Measurements from ENCODE around the gene ASB10. TPM values are rescaled to one million over a fixed set of nuclear protein-coding genes. Genes with fewer than 3 reads are reported as not detected.

ASB10 gene
- total and polyA plus RNA-seq, 4 donors, result not detected

GRCh38 chr7:151125846-151126481, 61.1 kb downstream of the ASB10 start:
- H3K9me3 ChIP-seq (ENCODE audit: control insufficient read depth in 4 of 4, insufficient read depth in 3 of 4, low read length in 3 of 4), result peaks cover 0 to 2% (median 0%) of the 10 kb centered on the region in 4 donors
- peaks cover 0 to 70% (median 17%) of the 10 kb centered on the region in 4 donors for H3K36me3 ChIP-seq (ENCODE audit: control insufficient read depth in 4 of 4, insufficient read depth in 4 of 4, low read length in 4 of 4)
- H3K27ac ChIP-seq (ENCODE audit: low read depth in 1 of 2, low read length in 1 of 2), result no peak overlapping the region
- no peaks in the 10 kb centered on the region for H3K27me3 ChIP-seq (ENCODE audit: control insufficient read depth in 3 of 3, insufficient read depth in 3 of 3, low read length in 2 of 3)
- WGBS, 2 donors, result 64 to 68% methylated on average over 57 to 58 of the region's 58 CpGs
- H3K9ac ChIP-seq (ENCODE audit: insufficient read depth in 1 of 2, low read length in 2 of 2), result no peak overlapping the region
- DNase-seq (peak; percentile 28 to 46 (median 37)), ATAC-seq (ENCODE audit: insufficient read depth, low FRiP score) (no peak)
- TF ChIP-seq CTCF (IDR thresholded peaks at IDR 0.05; ENCODE audit: control extremely low read depth, extremely low read depth), result no peak
- H3K4me1 ChIP-seq (ENCODE audit: control insufficient read depth in 5 of 5, insufficient read depth in 5 of 5, low read length in 5 of 5), result peaks cover 0 to 7% (median 0%) of the 10 kb centered on the region in 5 donors
- no peak overlapping the region for H3K4me3 ChIP-seq

Other genes starting within 250 kb of the ASB10 start
- gene KCNH2, start 208.9 kb downstream of the ASB10 start, total RNA-seq, result 1 to 10 TPM; 1.7 to 2.0 TPM
- gene KCNH2, start 208.9 kb downstream of the ASB10 start, polyA plus RNA-seq, result under 1 TPM; 0.43 to 0.82 TPM
- 10 to 100 TPM; 11.9 to 31.0 TPM for gene NOS3, start 196.2 kb downstream of the ASB10 start, total RNA-seq
- 10 to 100 TPM in 1 of 2 donors, 1 to 10 TPM in 1; 9.3 to 11.9 TPM for gene NOS3, start 196.2 kb downstream of the ASB10 start, polyA plus RNA-seq
- gene ATG9B, start 162.8 kb downstream of the ASB10 start, total RNA-seq, result 1 to 10 TPM; 1.1 to 2.8 TPM
- gene ATG9B, start 162.8 kb downstream of the ASB10 start, polyA plus RNA-seq, result 1 to 10 TPM in 1 of 2 donors, under 1 TPM in 1; 0.78 to 1.8 TPM
- gene ABCB8, start 158.8 kb downstream of the ASB10 start, total RNA-seq, result 10 to 100 TPM; 21.8 to 61.5 TPM
- gene ABCB8, start 158.8 kb downstream of the ASB10 start, polyA plus RNA-seq, result 10 to 100 TPM; 28.7 to 28.9 TPM
- 1 to 10 TPM in 1 of 2 donors, under 1 TPM in 1; 0.37 to 3.9 TPM for gene ASIC3, start 138.7 kb downstream of the ASB10 start, total RNA-seq
- 1 to 10 TPM; 1.6 to 3.2 TPM for gene ASIC3, start 138.7 kb downstream of the ASB10 start, polyA plus RNA-seq
- gene CDK5, start 129.4 kb downstream of the ASB10 start, total RNA-seq, result 10 to 100 TPM in 1 of 2 donors, 1 to 10 TPM in 1; 6.8 to 17.3 TPM
- 10 to 100 TPM in 1 of 2 donors, 1 to 10 TPM in 1; 6.9 to 11.5 TPM for gene CDK5, start 129.4 kb downstream of the ASB10 start, polyA plus RNA-seq
- gene SLC4A2, start 127.7 kb downstream of the ASB10 start, total RNA-seq, result 100 to 1,000 TPM in 1 of 2 donors, 10 to 100 TPM in 1; 66.3 to 173 TPM
- 100 to 1,000 TPM in 1 of 2 donors, 10 to 100 TPM in 1; 96.7 to 144 TPM for gene SLC4A2, start 127.7 kb downstream of the ASB10 start, polyA plus RNA-seq
- gene FASTK, start 106.4 kb downstream of the ASB10 start, total RNA-seq, result 10 to 100 TPM; 28.9 to 99.8 TPM
- gene FASTK, start 106.4 kb downstream of the ASB10 start, polyA plus RNA-seq, result 100 to 1,000 TPM in 1 of 2 donors, 10 to 100 TPM in 1; 80.0 to 108 TPM
- 10 to 100 TPM; 32.8 to 49.6 TPM for gene TMUB1, start 103.8 kb downstream of the ASB10 start, total RNA-seq
- 100 to 1,000 TPM in 1 of 2 donors, 10 to 100 TPM in 1; 43.5 to 104 TPM for gene TMUB1, start 103.8 kb downstream of the ASB10 start, polyA plus RNA-seq
- 100 to 1,000 TPM in 1 of 2 donors, 10 to 100 TPM in 1; 75.9 to 194 TPM for gene AGAP3, start 100.8 kb downstream of the ASB10 start, total RNA-seq
- 100 to 1,000 TPM in 1 of 2 donors, 10 to 100 TPM in 1; 81.8 to 138 TPM for gene AGAP3, start 100.8 kb downstream of the ASB10 start, polyA plus RNA-seq
- gene GBX1, start 19.6 kb downstream of the ASB10 start, total RNA-seq, result not detected
- not detected for gene GBX1, start 19.6 kb downstream of the ASB10 start, polyA plus RNA-seq
- gene H2BK1, start 23.2 kb upstream of the ASB10 start, total RNA-seq, result under 1 TPM in 1 of 2 donors, not detected in 1; 0.52 TPM
- not detected for gene H2BK1, start 23.2 kb upstream of the ASB10 start, polyA plus RNA-seq
- 10 to 100 TPM; 13.2 to 36.2 TPM for gene ABCF2, start 40.0 kb upstream of the ASB10 start, total RNA-seq
- 10 to 100 TPM; 15.4 to 36.3 TPM for gene ABCF2, start 40.0 kb upstream of the ASB10 start, polyA plus RNA-seq
- gene CHPF2, start 45.2 kb upstream of the ASB10 start, total RNA-seq, result 10 to 100 TPM; 23.3 to 54.0 TPM
- 10 to 100 TPM; 33.8 to 36.2 TPM for gene CHPF2, start 45.2 kb upstream of the ASB10 start, polyA plus RNA-seq
- 10 to 100 TPM; 37.5 to 70.9 TPM for gene SMARCD3, start 61.4 kb upstream of the ASB10 start, total RNA-seq
- 10 to 100 TPM; 40.3 to 62.5 TPM for gene SMARCD3, start 61.4 kb upstream of the ASB10 start, polyA plus RNA-seq
- gene NUB1, start 154.6 kb upstream of the ASB10 start, total RNA-seq, result 10 to 100 TPM; 39.1 to 47.4 TPM
- gene NUB1, start 154.6 kb upstream of the ASB10 start, polyA plus RNA-seq, result 10 to 100 TPM; 22.6 to 30.1 TPM
- gene WDR86, start 222.8 kb upstream of the ASB10 start, total RNA-seq, result 10 to 100 TPM in 1 of 2 donors, 1 to 10 TPM in 1; 2.9 to 19.7 TPM
- gene WDR86, start 222.8 kb upstream of the ASB10 start, polyA plus RNA-seq, result 1 to 10 TPM in 1 of 2 donors, under 1 TPM in 1; 0.81 to 1.9 TPM